ENCODE data around the gene GPR83. TPM values are rescaled to one million over a fixed set of nuclear protein-coding genes. Genes with fewer than 3 reads are reported as not detected.

GPR83 gene
- polyA plus RNA-seq, 1 donor from 2014 or later: 0.37 TPM

DNA sequence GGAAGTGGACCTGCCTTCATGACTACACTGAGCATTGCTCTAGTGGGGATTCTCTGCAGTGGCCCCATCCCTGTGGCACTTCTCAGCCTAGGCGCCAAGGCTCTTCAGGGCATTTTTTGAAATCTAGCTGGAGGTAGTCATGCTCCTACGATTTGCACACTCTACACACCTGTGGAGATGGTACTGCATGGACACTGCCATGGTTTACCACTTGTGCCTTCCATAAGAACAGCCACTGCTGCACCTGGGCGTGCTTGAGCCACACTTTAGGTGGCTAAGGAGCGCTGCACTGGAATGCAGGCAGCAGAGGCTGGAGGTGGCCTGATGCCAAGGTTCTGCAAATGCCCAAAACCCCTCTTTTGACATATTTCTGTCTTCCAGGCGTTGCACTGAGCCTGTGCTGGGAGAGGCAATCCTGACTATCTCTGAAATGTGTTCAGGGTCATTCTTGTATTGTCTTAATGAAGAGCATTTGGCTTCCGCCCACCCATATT is 72.6 kb downstream of the GPR83 start:
- Histone ChIP-seq H3K9me3 (ENCODE audit: low read length) (no peaks in the 10 kb centered on the region), H3K36me3 (ENCODE audit: insufficient read depth, low read length) (no peaks in the 10 kb centered on the region), H3F3A (ENCODE audit: insufficient read depth, low read length, poor library complexity, severe bottlenecking) (no peaks in the 10 kb centered on the region), H3K4me2 (ENCODE audit: low read length) (no peak overlapping the region), H3K27ac (ENCODE audit: low read length) (no peak overlapping the region), H4K20me1 (ENCODE audit: insufficient read depth) (no peaks in the 10 kb centered on the region), H3K9ac (ENCODE audit: low read length) (no peak overlapping the region), H3K79me2 (replicated peaks; ENCODE audit: insufficient read depth, low read length) (no peaks in the 10 kb centered on the region), H2AFZ (ENCODE audit: low read depth, low read length) (no peak overlapping the region), H3K9me2 (ENCODE audit: insufficient read depth, low read length) (no peaks in the 10 kb centered on the region), H3K4me3 (ENCODE audit: low read length) (no peak overlapping the region), H3K27me3 (ENCODE audit: insufficient read depth, low read depth, low read length) (no peaks in the 10 kb centered on the region)
- TF ChIP-seq CTCF (IDR thresholded peaks at IDR 0.05; ENCODE audit: poor library complexity, severe bottlenecking) (no peak), SMC3 (conservative IDR thresholded peaks at IDR 0.05; ENCODE audit: poor library complexity) (no peak), RAD21 (conservative IDR thresholded peaks at IDR 0.05) (no peak), MXI1 (conservative IDR thresholded peaks at IDR 0.05; ENCODE audit: poor library complexity, severe bottlenecking) (no peak), EZH2 (IDR thresholded peaks at IDR 0.05; ENCODE audit: borderline replicate concordance, insufficient read depth, low read length, poor library complexity, severe bottlenecking) (no peak), TAF1 (IDR thresholded peaks at IDR 0.05; ENCODE audit: low read depth) (no peak), REST (IDR thresholded peaks at IDR 0.05; ENCODE audit: borderline replicate concordance) (no peak), EP300 (conservative IDR thresholded peaks at IDR 0.05; ENCODE audit: poor library complexity, severe bottlenecking) (no peak), POLR2AphosphoS5 (IDR thresholded peaks at IDR 0.05) (no peak)

Other genes starting within 250 kb of the GPR83 start
- not detected in 2 replicates for gene IZUMO1R, start 96.8 kb downstream of the GPR83 start, polyA plus RNA-seq
- gene MRE11, start 92.4 kb upstream of the GPR83 start, polyA plus RNA-seq: 4.3 and 5.1 TPM in 2 replicates
- 49.2 and 54.6 TPM in 2 replicates for gene ANKRD49, start 92.6 kb upstream of the GPR83 start, polyA plus RNA-seq
- 0.47 TPM in 1 of 2 replicates, not detected in the other for gene C11orf97, start 111.0 kb upstream of the GPR83 start, polyA plus RNA-seq
- 0.62 and 1.1 TPM in 2 replicates for gene FUT4, start 142.5 kb upstream of the GPR83 start, polyA plus RNA-seq
- gene PIWIL4, start 165.9 kb upstream of the GPR83 start, polyA plus RNA-seq: 1.3 and 2.9 TPM in 2 replicates

All from neural cell (in vitro differentiated cells).